WTC11 (cell line): Measurements from ENCODE around the gene ACTN2. TPM values are rescaled to one million over a fixed set of nuclear protein-coding genes. Genes with fewer than 3 reads are reported as not detected.

Source experiments
- ATAC-seq: fragments of 200-7000 bp; cut with Tn5 transposase; 2 replicates; pipeline ENCODE4 v1.10.0; 2021; ENCODE audit warnings: mild to moderate bottlenecking, moderate library complexity
- CTCF ChIA-PET: fragments of 300-600 bp; sonication (Branson Sonifier 250); formaldehyde crosslinking; loops from one replicate; lab custom pipeline; 2021; ENCODE audit warnings: antibody characterized with exemption; lab: Charles Lee
- POLR2A ChIA-PET: fragments of 350-600 bp; sonication (Branson Sonifier 250); formaldehyde crosslinking; loops from one replicate; lab custom pipeline; 2021; ENCODE audit warnings: antibody characterized with exemption; lab: Charles Lee
- DNase-seq: peaks from one replicate; pipeline ENCODE4 v3.0.0; 2021; ENCODE audit warnings: low spot score
- H3K27ac Mint-ChIP-seq: 2 replicates; pipeline ENCODE4 v1.8.0; 2021; ENCODE audit warnings: mixed read lengths
- H3K27me3 Mint-ChIP-seq: 2 replicates; pipeline ENCODE4 v1.8.0; 2021; ENCODE audit warnings: low read depth, mild to moderate bottlenecking, moderate library complexity, mixed read lengths
- H3K36me3 Mint-ChIP-seq: 2 replicates; pipeline ENCODE4 v1.8.0; 2021; ENCODE audit warnings: mixed read lengths
- H3K4me1 Mint-ChIP-seq: 2 replicates; pipeline ENCODE4 v1.8.0; 2022; ENCODE audit warnings: mixed read lengths
- H3K4me3 Mint-ChIP-seq: 2 replicates; pipeline ENCODE4 v1.8.0; 2021; ENCODE audit warnings: mild to moderate bottlenecking, moderate library complexity, mixed read lengths
- H3K9me3 Mint-ChIP-seq: 2 replicates; pipeline ENCODE4 v1.8.0; 2021; ENCODE audit warnings: mixed read lengths
- ATF6 ChIP-seq: sonication (generic); formaldehyde crosslinking; IDR thresholded peaks from 2 replicates; pipeline ENCODE4 v1.8.1; 2023; ENCODE audit warnings: mild to moderate bottlenecking, missing genetic modification reagents
- CREM ChIP-seq: sonication (generic); formaldehyde crosslinking; IDR thresholded peaks from 2 replicates; pipeline ENCODE4 v1.8.1; 2022; ENCODE audit warnings: mild to moderate bottlenecking, missing genetic modification reagents, moderate library complexity
- CTCF ChIP-seq: fragments of 200-600 bp; IDR thresholded peaks from 2 replicates; pipeline ENCODE4 v1.8.0; 2022; ENCODE audit warnings: antibody characterized with exemption
- E2F1 ChIP-seq: sonication (generic); formaldehyde crosslinking; IDR thresholded peaks from 2 replicates; pipeline ENCODE4 v1.8.0; 2022; ENCODE audit warnings: mild to moderate bottlenecking, missing genetic modification reagents
- TCF7 ChIP-seq: sonication (generic); formaldehyde crosslinking; IDR thresholded peaks from 2 replicates; pipeline ENCODE4 v1.8.0; 2022; ENCODE audit warnings: mild to moderate bottlenecking, low read depth, missing genetic modification reagents, moderate library complexity
- TP53 ChIP-seq: sonication (generic); formaldehyde crosslinking; IDR thresholded peaks from 2 replicates; pipeline ENCODE4 v1.8.1; 2023; ENCODE audit warnings: mild to moderate bottlenecking, missing genetic modification reagents
- ZNF121 ChIP-seq: sonication (generic); formaldehyde crosslinking; IDR thresholded peaks from 2 replicates; pipeline ENCODE4 v1.8.0; 2023; ENCODE audit warnings: missing genetic modification reagents
- ZNF138 ChIP-seq: sonication (generic); formaldehyde crosslinking; conservative IDR thresholded peaks from 2 replicates; pipeline ENCODE4 v1.8.1; 2022; ENCODE audit warnings: mild to moderate bottlenecking, moderate library complexity, missing genetic modification reagents
- ZNF219 ChIP-seq: sonication (generic); formaldehyde crosslinking; IDR thresholded peaks from 2 replicates; pipeline ENCODE4 v1.8.0; 2023; ENCODE audit warnings: missing genetic modification reagents, mild to moderate bottlenecking, borderline replicate concordance
- ZNF671 ChIP-seq: fragments of 250-450 bp; sonication (Bioruptor Pico); IDR thresholded peaks from 2 replicates; pipeline ENCODE4 v1.8.0; 2021; ENCODE audit warnings: mild to moderate bottlenecking
- total RNA-seq: library from RNA; stranded (reverse); gene quantifications from 3 replicates; pipeline ENCODE4 v1.2.3, GENCODE V29; 2021
- TF ChIP-seq, protein P1 (sequence below): sonication (generic); formaldehyde crosslinking; IDR thresholded peaks from 2 replicates; pipeline ENCODE4 v1.8.1; 2022; ENCODE audit warnings: low read depth, missing genetic modification reagents, borderline replicate concordance
- TF ChIP-seq, protein P2 (sequence below): fragments of 250-450 bp; sonication (Bioruptor Pico); IDR thresholded peaks from 2 replicates; pipeline ENCODE4 v1.9.0; 2021; ENCODE audit warnings: mild to moderate bottlenecking, borderline replicate concordance
- TF ChIP-seq, protein P3 (sequence below): sonication (generic); formaldehyde crosslinking; IDR thresholded peaks from 2 replicates; pipeline ENCODE4 v1.8.1; 2023; ENCODE audit warnings: mild to moderate bottlenecking, missing genetic modification reagents, borderline replicate concordance

ACTN2 gene
- total RNA-seq, 1 experiment from 2014 or later: 2.0 TPM

GRCh38 chr1:236716160-236716559, 29.9 kb downstream of the ACTN2 start:
- H3K4me1 Mint-ChIP-seq: no peaks in the 10 kb centered on the region
- H3K36me3 Mint-ChIP-seq: no peaks in the 10 kb centered on the region
- POLR2A ChIA-PET: interaction anchor here (0.6 kb wide), 1 partner anchor 18 kb away, joined by 5 read pairs; no protein-coding TSS in a partner anchor
- no peaks in the 10 kb centered on the region for H3K9me3 Mint-ChIP-seq
- H3K27ac Mint-ChIP-seq: no peak overlapping the region
- CTCF ChIA-PET: no interaction called here
- H3K27me3 Mint-ChIP-seq: no peaks in the 10 kb centered on the region
- DNase-seq (no peak), ATAC-seq (no peak)
- H3K4me3 Mint-ChIP-seq: no peak overlapping the region
- TF ChIP-seq ATF6 (CRISPR knock-in tag): no peak
- no peak for TF ChIP-seq E2F1 (CRISPR knock-in tag)

DNA sequence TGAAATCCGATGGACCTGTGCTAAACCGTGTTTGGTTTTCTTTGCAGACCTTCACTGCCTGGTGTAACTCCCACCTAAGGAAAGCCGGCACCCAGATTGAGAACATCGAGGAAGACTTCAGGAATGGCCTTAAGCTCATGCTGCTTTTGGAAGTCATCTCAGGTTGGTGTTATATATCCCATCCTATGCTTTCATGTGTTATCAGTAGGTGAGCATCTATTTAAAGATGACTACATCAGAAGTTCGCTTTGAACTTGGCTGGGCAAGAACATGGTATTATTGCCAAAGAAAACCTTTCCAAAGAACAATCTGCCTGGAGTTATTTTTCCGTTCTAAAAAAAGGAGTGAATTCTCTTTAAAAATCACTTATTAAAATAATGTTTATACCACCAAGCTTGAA, 31.5 kb downstream of the ACTN2 start:
- ChIA-PET CTCF (no interaction called here), POLR2A (no interaction called here)
- DNase-seq: no peak
- no peak for TF ChIP-seq TCF7 (CRISPR knock-in tag)
- TF ChIP-seq ZNF121 (CRISPR knock-in tag): no peak
- TF ChIP-seq, protein P1, sequence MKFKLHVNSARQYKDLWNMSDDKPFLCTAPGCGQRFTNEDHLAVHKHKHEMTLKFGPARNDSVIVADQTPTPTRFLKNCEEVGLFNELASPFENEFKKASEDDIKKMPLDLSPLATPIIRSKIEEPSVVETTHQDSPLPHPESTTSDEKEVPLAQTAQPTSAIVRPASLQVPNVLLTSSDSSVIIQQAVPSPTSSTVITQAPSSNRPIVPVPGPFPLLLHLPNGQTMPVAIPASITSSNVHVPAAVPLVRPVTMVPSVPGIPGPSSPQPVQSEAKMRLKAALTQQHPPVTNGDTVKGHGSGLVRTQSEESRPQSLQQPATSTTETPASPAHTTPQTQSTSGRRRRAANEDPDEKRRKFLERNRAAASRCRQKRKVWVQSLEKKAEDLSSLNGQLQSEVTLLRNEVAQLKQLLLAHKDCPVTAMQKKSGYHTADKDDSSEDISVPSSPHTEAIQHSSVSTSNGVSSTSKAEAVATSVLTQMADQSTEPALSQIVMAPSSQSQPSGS: no peak
- no peak for TF ChIP-seq ZNF138 (CRISPR knock-in tag)
- TF ChIP-seq, protein P2, sequence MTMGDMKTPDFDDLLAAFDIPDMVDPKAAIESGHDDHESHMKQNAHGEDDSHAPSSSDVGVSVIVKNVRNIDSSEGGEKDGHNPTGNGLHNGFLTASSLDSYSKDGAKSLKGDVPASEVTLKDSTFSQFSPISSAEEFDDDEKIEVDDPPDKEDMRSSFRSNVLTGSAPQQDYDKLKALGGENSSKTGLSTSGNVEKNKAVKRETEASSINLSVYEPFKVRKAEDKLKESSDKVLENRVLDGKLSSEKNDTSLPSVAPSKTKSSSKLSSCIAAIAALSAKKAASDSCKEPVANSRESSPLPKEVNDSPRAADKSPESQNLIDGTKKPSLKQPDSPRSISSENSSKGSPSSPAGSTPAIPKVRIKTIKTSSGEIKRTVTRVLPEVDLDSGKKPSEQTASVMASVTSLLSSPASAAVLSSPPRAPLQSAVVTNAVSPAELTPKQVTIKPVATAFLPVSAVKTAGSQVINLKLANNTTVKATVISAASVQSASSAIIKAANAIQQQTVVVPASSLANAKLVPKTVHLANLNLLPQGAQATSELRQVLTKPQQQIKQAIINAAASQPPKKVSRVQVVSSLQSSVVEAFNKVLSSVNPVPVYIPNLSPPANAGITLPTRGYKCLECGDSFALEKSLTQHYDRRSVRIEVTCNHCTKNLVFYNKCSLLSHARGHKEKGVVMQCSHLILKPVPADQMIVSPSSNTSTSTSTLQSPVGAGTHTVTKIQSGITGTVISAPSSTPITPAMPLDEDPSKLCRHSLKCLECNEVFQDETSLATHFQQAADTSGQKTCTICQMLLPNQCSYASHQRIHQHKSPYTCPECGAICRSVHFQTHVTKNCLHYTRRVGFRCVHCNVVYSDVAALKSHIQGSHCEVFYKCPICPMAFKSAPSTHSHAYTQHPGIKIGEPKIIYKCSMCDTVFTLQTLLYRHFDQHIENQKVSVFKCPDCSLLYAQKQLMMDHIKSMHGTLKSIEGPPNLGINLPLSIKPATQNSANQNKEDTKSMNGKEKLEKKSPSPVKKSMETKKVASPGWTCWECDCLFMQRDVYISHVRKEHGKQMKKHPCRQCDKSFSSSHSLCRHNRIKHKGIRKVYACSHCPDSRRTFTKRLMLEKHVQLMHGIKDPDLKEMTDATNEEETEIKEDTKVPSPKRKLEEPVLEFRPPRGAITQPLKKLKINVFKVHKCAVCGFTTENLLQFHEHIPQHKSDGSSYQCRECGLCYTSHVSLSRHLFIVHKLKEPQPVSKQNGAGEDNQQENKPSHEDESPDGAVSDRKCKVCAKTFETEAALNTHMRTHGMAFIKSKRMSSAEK (CRISPR knock-in tag): no peak
- no peak for TF ChIP-seq ZNF671 (CRISPR knock-in tag)
- no peak for TF ChIP-seq TP53 (CRISPR knock-in tag)
- TF ChIP-seq ZNF219: no peak
- TF ChIP-seq CREM (CRISPR knock-in tag): no peak
- no peak for TF ChIP-seq CTCF
- TF ChIP-seq, protein P3, sequence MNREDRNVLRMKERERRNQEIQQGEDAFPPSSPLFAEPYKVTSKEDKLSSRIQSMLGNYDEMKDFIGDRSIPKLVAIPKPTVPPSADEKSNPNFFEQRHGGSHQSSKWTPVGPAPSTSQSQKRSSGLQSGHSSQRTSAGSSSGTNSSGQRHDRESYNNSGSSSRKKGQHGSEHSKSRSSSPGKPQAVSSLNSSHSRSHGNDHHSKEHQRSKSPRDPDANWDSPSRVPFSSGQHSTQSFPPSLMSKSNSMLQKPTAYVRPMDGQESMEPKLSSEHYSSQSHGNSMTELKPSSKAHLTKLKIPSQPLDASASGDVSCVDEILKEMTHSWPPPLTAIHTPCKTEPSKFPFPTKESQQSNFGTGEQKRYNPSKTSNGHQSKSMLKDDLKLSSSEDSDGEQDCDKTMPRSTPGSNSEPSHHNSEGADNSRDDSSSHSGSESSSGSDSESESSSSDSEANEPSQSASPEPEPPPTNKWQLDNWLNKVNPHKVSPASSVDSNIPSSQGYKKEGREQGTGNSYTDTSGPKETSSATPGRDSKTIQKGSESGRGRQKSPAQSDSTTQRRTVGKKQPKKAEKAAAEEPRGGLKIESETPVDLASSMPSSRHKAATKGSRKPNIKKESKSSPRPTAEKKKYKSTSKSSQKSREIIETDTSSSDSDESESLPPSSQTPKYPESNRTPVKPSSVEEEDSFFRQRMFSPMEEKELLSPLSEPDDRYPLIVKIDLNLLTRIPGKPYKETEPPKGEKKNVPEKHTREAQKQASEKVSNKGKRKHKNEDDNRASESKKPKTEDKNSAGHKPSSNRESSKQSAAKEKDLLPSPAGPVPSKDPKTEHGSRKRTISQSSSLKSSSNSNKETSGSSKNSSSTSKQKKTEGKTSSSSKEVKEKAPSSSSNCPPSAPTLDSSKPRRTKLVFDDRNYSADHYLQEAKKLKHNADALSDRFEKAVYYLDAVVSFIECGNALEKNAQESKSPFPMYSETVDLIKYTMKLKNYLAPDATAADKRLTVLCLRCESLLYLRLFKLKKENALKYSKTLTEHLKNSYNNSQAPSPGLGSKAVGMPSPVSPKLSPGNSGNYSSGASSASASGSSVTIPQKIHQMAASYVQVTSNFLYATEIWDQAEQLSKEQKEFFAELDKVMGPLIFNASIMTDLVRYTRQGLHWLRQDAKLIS: no peak
- no peaks in the 10 kb centered on the region for H3K4me1 Mint-ChIP-seq
- H3K27me3 Mint-ChIP-seq: no peaks in the 10 kb centered on the region
- H3K4me3 Mint-ChIP-seq: no peak overlapping the region
- H3K9me3 Mint-ChIP-seq: no peaks in the 10 kb centered on the region
- H3K36me3 Mint-ChIP-seq: no peaks in the 10 kb centered on the region
- no peak for ATAC-seq
- H3K27ac Mint-ChIP-seq: no peak overlapping the region
